ENCODE data around the gene ERMARD. TPM values are rescaled to one million over a fixed set of nuclear protein-coding genes. Genes with fewer than 3 reads are reported as not detected.

ERMARD gene
- total and polyA plus RNA-seq, 2 experiments from 2014 or later, result 15.6 to 22.0 TPM

GRCh38 chr6:169792306-169793015, 41.0 kb downstream of the ERMARD start:
- no peaks in the 10 kb centered on the region for H3K9me3 ChIP-seq (ENCODE audit: low read depth)
- no peaks in the 10 kb centered on the region for H3K9me2 ChIP-seq (ENCODE audit: insufficient read depth)
- no peak for DNase-seq
- TF ChIP-seq EZH2phosphoT487 (IDR thresholded peaks at IDR 0.05; ENCODE audit: insufficient read depth, low read depth), result no peak
- no peak for TF ChIP-seq EZH2 (IDR thresholded peaks at IDR 0.05; ENCODE audit: insufficient read depth, poor library complexity, severe bottlenecking)
- in situ Hi-C loops (cut with MboI), result loop anchor here (10.0 kb wide), 1 partner anchor 732 kb away; no protein-coding TSS in a partner anchor
- H3K36me3 ChIP-seq (ENCODE audit: low read depth), result no peaks in the 10 kb centered on the region
- H3K4me3 ChIP-seq, result no peak overlapping the region
- no peak overlapping the region for H3K4me2 ChIP-seq (ENCODE audit: unreplicated experiment)
- H3K9ac ChIP-seq, result no peak overlapping the region
- H3F3A ChIP-seq (ENCODE audit: insufficient read depth), result 0 out of 2 replicates have a peak, but pooled peaks cover 8% of the 10 kb centered on the region
- H4K20me1 ChIP-seq (ENCODE audit: insufficient read depth), result no peaks in the 10 kb centered on the region
- no peak overlapping the region for H3K27ac ChIP-seq
- 87 to 89% methylated on average over 21 of the region's 21 CpGs for WGBS, 2 experiments (ENCODE audit: low coverage in 1 of 2, low lambda C conversion rate in 2 of 2, missing lambda C conversion rate in 2 of 2)
- H2AFZ ChIP-seq, result no peak overlapping the region
- H3K27me3 ChIP-seq (replicated peaks; ENCODE audit: insufficient read depth), result no peaks in the 10 kb centered on the region
- H3K79me2 ChIP-seq (ENCODE audit: insufficient read depth), result no peaks in the 10 kb centered on the region
- H3K4me1 ChIP-seq (ENCODE audit: insufficient read depth), result no peaks in the 10 kb centered on the region; the same call in 1 of the 2 replicates

GRCh38 chr6:169793408-169793807, 42.0 kb downstream of the ERMARD start:
- H3F3A ChIP-seq (ENCODE audit: insufficient read depth), result 0 out of 2 replicates have a peak, but pooled peaks cover 8% of the 10 kb centered on the region
- no peaks in the 10 kb centered on the region for H3K79me2 ChIP-seq (ENCODE audit: insufficient read depth)
- H3K27me3 ChIP-seq (replicated peaks; ENCODE audit: insufficient read depth), result no peaks in the 10 kb centered on the region
- H2AFZ ChIP-seq, result no peak overlapping the region
- DNase-seq, result no peak
- no peaks in the 10 kb centered on the region for H3K9me3 ChIP-seq (ENCODE audit: low read depth)
- H3K4me3 ChIP-seq, result no peak overlapping the region
- in situ Hi-C loops (cut with MboI), result loop anchor here (10.0 kb wide), 1 partner anchor 731 kb away; no protein-coding TSS in a partner anchor
- no peak overlapping the region for H3K9ac ChIP-seq
- no peak for TF ChIP-seq EZH2 (IDR thresholded peaks at IDR 0.05; ENCODE audit: insufficient read depth, poor library complexity, severe bottlenecking)
- H3K4me1 ChIP-seq (ENCODE audit: insufficient read depth), result no peaks in the 10 kb centered on the region; the same call in 1 of the 2 replicates
- no peak overlapping the region for H3K27ac ChIP-seq
- no peaks in the 10 kb centered on the region for H4K20me1 ChIP-seq (ENCODE audit: insufficient read depth)
- no peaks in the 10 kb centered on the region for H3K36me3 ChIP-seq (ENCODE audit: low read depth)
- H3K9me2 ChIP-seq (ENCODE audit: insufficient read depth), result no peaks in the 10 kb centered on the region
- 76 to 77% methylated on average over 10 of the region's 10 CpGs for WGBS, 2 experiments (ENCODE audit: low coverage in 1 of 2, low lambda C conversion rate in 2 of 2, missing lambda C conversion rate in 2 of 2)
- H3K4me2 ChIP-seq (ENCODE audit: unreplicated experiment), result no peak overlapping the region

GRCh38 chr6:169794317-169795055, 43.1 kb downstream of the ERMARD start:
- Histone ChIP-seq H3K9me2 (ENCODE audit: insufficient read depth) (no peaks in the 10 kb centered on the region), H3K9me3 (ENCODE audit: low read depth) (no peaks in the 10 kb centered on the region), H3K4me3 (no peak overlapping the region), H3K36me3 (ENCODE audit: low read depth) (no peaks in the 10 kb centered on the region), H3K27ac (no peak overlapping the region), H2AFZ (no peak overlapping the region), H3K27me3 (replicated peaks; ENCODE audit: insufficient read depth) (no peaks in the 10 kb centered on the region), H3K4me1 (ENCODE audit: insufficient read depth) (no peaks in the 10 kb centered on the region; the same call in 1 of the 2 replicates), H3K79me2 (ENCODE audit: insufficient read depth) (no peaks in the 10 kb centered on the region), H3K4me2 (ENCODE audit: unreplicated experiment) (no peak overlapping the region), H4K20me1 (ENCODE audit: insufficient read depth) (no peaks in the 10 kb centered on the region), H3K9ac (no peak overlapping the region), H3F3A (ENCODE audit: insufficient read depth) (0 out of 2 replicates have a peak, but pooled peaks cover 8% of the 10 kb centered on the region)
- 80% methylated on average over 13 of the region's 13 CpGs for WGBS, 2 experiments (ENCODE audit: low coverage in 1 of 2, low lambda C conversion rate in 2 of 2, missing lambda C conversion rate in 2 of 2)
- in situ Hi-C loops (cut with MboI), result loop anchor here (10.0 kb wide), 1 partner anchor 730 kb away; no protein-coding TSS in a partner anchor
- no peak for DNase-seq
- TF ChIP-seq EZH2 (IDR thresholded peaks at IDR 0.05; ENCODE audit: insufficient read depth, poor library complexity, severe bottlenecking) (no peak), EZH2phosphoT487 (IDR thresholded peaks at IDR 0.05; ENCODE audit: insufficient read depth, low read depth) (no peak)

GRCh38 chr6:169795196-169795595, 43.8 kb downstream of the ERMARD start:
- Histone ChIP-seq H3K9me2 (ENCODE audit: insufficient read depth) (no peaks in the 10 kb centered on the region), H3K9ac (no peak overlapping the region), H3K4me2 (ENCODE audit: unreplicated experiment) (no peak overlapping the region), H3K9me3 (ENCODE audit: low read depth) (no peaks in the 10 kb centered on the region), H2AFZ (no peak overlapping the region), H3K4me3 (no peak overlapping the region), H4K20me1 (ENCODE audit: insufficient read depth) (no peaks in the 10 kb centered on the region), H3K79me2 (ENCODE audit: insufficient read depth) (no peaks in the 10 kb centered on the region), H3K27ac (no peak overlapping the region), H3K4me1 (ENCODE audit: insufficient read depth) (peaks cover under 1% of the 10 kb centered on the region), H3K36me3 (ENCODE audit: low read depth) (no peaks in the 10 kb centered on the region), H3F3A (ENCODE audit: insufficient read depth) (peaks cover 10% of the 10 kb centered on the region; the same call in 1 of the 2 replicates), H3K27me3 (replicated peaks; ENCODE audit: insufficient read depth) (no peaks in the 10 kb centered on the region)
- in situ Hi-C loops (cut with MboI), result loop anchor here (10.0 kb wide), 1 partner anchor 730 kb away; no protein-coding TSS in a partner anchor
- 72 to 84% methylated on average over 2 of the region's 2 CpGs for WGBS, 2 experiments (ENCODE audit: low coverage in 1 of 2, low lambda C conversion rate in 2 of 2, missing lambda C conversion rate in 2 of 2)
- TF ChIP-seq EZH2 (IDR thresholded peaks at IDR 0.05; ENCODE audit: insufficient read depth, poor library complexity, severe bottlenecking) (no peak), EZH2phosphoT487 (IDR thresholded peaks at IDR 0.05; ENCODE audit: insufficient read depth, low read depth) (no peak)
- no peak for DNase-seq
